Esophagus muscularis mucosa (tissue), 4 donors: ENCODE results near the gene ALG6.

Source experiments
- CTCF ChIP-seq, 3 experiments: fragments of 200-600 bp in 2 of 3; fragments of 450-650 bp in 1 of 3; sonication (generic) in 2 of 3; IDR thresholded peaks; one replicate each; pipeline ENCODE4 v1.5.1; 2017 to 2019; ENCODE audit warnings: antibody characterized with exemption in 3 of 3, mild to moderate bottlenecking in 2 of 3, moderate library complexity in 1 of 3
- EP300 ChIP-seq: sonication (generic); formaldehyde crosslinking; IDR thresholded peaks from one replicate; pipeline ENCODE4 v1.6.1; 2017; ENCODE audit warnings: antibody characterized with exemption
- POLR2A ChIP-seq: fragments of 450-650 bp; IDR thresholded peaks from one replicate; pipeline ENCODE4 v1.6.1; 2017; ENCODE audit warnings: antibody characterized with exemption, moderate library complexity, mild to moderate bottlenecking, low read depth
- POLR2AphosphoS5 ChIP-seq, 2 donors: sonication (generic); formaldehyde crosslinking; IDR thresholded peaks; one replicate each; pipeline ENCODE4 v1.6.1; 2017; ENCODE audit warnings: antibody characterized with exemption in 2 of 2

DNA sequence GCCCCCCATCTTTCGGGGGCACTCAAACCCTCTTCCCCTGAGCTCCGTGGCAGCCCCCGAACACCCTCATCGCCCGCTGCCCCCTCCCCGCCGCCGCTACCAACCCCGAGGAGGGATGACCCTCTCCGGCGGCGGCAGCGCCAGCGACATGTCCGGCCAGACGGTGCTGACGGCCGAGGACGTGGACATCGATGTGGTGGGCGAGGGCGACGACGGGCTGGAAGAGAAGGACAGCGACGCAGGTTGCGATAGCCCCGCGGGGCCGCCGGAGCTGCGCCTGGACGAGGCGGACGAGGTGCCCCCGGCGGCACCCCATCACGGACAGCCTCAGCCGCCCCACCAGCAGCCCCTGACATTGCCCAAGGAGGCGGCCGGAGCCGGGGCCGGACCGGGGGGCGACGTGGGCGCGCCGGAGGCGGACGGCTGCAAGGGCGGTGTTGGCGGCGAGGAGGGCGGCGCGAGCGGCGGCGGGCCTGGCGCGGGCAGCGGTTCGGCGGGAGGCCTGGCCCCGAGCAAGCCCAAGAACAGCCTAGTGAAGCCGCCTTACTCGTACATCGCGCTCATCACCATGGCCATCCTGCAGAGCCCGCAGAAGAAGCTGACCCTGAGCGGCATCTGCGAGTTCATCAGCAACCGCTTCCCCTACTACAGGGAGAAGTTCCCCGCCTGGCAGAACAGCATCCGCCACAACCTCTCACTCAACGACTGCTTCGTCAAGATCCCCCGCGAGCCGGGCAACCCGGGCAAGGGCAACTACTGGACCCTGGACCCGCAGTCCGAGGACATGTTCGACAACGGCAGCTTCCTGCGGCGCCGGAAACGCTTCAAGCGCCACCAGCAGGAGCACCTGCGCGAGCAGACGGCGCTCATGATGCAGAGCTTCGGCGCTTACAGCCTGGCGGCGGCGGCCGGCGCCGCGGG lies 44.2 kb upstream of the ALG6 start:
- TF ChIP-seq CTCF (IDR thresholded peaks at IDR 0.05) (no peak), POLR2A (no peak), POLR2AphosphoS5 (IDR thresholded peaks at IDR 0.05) (no peak), EP300 (no peak)
